NCI-H2107 treated with DMSO at 0.1 percent for 48 hours (cell line): Measurements from ENCODE around the gene DRC7.

ENCODE experiments used
- DNase-seq: peaks from one replicate; lab custom pipeline; 2025; ENCODE audit not compliant: unreplicated experiment; lab: John Stamatoyannopoulos, UW

The DRC7 gene

DNA sequence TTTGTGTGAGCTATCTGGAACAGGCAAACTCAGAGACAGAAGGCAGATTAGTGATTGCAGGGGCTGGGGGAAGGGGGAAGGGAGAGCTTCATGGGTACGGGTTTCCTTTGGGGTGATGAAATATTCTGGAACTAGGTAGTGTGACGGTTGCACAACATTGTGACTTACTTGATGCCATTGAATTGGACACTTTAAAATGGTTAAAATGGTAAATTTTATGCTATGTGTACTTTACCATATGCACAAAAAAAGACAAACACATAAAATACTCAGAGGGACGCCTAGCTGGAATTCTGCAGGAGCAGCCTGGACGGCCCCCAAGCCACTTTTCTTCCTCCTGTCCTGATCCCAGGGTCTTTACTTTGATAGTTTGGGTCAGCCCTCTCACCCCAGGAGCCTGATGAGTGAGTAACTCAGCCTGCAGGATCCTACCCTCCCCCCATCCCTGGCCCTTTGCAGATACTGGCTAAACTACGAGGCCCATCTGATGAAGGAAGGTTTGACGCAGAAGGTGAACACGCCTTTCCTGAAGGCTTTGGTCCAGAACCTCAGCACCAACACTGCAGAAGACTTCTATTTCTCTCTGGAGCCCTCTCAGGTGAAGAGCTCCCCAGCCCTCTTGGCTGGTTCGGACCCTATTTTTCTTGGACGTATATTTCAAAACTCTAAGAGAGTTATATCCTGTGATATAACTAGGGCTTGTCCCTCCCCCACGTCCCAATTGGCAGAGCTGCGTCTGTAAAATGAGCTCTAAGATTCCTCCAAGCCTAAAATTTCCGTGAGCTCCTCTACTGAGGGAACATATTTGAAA lies 18.7 kb upstream of the DRC7 start:
- DNase-seq: no peak

DNA sequence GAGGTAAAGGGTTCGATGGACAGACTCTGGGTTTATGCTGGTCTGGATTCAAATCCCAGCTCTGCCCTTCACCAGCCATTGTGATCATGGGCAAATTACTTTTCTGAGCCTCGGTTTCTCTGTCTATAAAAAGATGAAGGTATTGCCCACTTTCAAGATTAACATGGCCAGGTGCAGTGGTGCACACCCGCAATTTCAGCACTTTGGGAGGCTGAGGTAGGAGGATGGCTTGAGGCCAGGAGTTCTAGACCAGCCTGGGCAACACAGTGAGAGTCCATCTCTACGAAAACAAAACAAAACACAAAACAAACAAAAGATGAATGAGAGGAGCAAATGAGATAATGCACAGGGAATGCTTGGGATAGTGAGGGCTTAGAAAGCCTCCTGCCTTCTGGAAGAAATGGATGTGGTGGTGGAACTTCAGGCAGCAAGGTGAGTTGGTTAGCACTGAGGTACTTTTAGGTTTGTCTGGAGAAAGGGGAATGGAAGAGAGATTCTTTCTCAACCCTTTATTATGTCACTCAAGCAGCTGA lies 18.0 kb upstream of the DRC7 start:
- no peak for DNase-seq

DNA sequence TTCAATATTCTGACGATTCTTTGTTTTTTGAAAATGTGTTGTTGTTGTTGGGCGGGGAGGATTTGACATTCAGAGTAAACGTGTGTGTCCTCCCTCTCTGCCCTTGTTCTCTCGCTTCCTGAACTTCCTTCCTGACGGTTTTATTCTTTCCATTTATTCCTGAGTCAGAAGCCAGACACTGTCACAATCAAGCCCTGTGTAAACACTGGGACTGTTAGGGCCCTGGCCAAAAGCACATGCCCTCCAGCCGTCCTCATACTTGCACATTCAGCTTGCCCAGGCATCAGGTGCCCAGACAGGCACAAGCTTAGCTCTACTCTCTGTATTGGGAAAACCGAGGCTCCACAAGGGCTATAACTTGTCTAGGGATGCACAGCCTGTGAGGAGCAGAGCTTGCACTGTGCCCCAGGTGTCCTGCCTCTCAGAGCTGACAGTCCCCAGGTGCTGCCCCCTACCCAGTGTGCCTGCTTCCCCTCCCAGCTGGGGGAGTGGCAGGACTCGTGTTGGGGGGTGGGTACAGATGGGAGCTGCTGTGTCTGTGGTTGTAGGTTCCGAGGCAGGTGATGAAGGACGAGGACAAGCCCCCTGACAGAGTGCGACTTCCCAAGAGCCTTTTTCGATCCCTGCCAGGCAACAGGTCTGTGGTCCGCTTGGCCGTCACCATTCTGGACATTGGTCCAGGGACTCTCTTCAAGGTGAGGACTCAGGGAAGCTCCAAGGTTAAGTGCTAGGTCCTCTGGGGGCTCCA lies 16.8 kb upstream of the DRC7 start:
- no peak for DNase-seq

DNA sequence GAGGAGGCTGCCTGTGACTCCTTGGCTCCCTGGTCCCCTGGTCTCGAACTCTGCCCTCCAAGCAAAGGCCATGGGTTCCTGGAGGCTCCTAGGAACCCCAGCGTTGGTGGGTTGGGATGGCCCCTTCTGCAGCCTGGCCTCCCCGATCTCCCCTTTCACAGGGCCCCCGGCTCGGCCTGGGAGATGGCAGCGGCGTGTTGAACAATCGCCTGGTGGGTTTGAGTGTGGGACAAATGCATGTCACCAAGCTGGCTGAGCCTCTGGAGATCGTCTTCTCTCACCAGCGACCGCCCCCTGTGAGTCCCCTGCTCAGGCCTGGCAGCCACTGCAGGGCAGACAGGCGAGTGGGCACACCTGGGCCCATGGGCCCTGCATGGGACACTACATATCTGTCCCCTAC lies 15.6 kb upstream of the DRC7 start:
- no peak for DNase-seq

DNA sequence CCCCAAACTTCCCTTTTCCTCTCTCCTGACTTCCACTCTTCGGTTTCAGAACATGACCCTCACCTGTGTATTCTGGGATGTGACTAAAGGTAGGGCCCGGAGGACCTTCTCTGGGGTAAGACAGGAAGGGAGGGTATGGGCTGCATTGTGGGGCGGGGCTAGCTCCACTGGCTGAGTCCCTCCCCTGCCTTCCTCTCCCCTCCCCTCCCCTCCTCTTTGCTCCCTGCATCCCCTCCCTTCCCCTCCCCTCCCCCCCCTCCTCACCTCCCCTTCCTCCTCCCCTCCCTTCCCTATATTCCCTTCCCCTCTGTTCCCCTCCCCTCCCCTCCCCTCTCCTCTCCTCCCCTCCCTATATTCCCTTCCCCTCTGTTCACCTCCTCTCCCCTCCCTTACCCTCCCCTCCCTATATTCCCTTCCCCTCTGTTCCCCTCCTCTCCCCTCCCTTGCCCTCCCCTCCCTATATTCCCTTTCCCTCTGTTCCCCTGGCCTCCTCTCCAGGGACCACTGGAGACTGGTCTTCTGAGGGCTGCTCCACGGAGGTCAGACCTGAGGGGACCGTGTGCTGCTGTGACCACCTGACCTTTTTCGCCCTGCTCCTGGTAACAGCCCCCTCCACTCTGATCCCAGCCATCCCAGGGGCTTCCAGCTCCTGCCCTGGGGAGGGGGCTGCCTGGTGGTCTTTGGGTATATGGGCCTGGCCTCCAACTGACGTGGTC lies 14.7 kb upstream of the DRC7 start:
- DNase-seq: no peak

- DNase-seq: no peak
Observed at GRCh38 chr16:57680842-57681375, 13.7 kb upstream of the DRC7 start.

- DNase-seq: no peak
Observed at GRCh38 chr16:57681950-57682728, 12.5 kb upstream of the DRC7 start.

DNA sequence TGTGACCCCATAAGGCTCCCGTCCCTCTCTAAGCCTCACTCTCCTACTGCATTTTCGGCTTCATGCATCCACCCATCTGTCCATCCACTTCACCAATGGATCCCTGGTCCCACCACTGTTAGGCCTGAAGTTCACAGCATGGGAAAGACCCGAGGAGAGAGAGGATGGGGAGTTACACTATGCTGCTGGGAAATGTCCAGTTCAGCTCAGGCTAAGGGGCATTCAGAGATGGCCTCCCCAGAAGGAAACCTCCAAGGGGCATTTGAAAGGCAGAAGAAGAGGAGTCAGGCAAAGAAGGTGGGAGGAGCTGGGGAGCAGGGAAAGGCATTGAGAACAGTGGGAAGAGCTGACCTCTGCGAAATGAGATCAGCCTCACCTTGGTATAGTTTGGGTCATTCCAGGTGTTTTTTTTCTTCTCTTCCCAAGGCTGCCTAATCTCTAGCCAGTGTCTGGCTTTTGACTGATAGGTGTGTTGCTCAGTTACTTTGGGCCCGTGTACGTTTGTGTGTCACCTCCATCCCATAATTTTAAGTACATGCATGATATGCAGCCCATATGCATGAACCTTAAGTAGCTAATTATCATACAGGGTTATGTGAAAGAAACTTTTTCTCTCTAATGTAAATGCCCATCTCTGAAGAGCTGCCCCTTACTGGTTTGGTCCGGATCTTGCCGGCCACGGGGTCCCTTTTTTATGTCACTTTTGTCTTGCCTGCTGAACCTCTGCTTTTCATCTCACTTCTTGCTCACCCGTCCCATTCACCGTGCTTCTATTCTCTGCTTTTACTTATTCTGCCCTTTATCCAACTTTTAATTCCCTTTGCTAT lies 11.6 kb upstream of the DRC7 start:
- no peak for DNase-seq

DNA sequence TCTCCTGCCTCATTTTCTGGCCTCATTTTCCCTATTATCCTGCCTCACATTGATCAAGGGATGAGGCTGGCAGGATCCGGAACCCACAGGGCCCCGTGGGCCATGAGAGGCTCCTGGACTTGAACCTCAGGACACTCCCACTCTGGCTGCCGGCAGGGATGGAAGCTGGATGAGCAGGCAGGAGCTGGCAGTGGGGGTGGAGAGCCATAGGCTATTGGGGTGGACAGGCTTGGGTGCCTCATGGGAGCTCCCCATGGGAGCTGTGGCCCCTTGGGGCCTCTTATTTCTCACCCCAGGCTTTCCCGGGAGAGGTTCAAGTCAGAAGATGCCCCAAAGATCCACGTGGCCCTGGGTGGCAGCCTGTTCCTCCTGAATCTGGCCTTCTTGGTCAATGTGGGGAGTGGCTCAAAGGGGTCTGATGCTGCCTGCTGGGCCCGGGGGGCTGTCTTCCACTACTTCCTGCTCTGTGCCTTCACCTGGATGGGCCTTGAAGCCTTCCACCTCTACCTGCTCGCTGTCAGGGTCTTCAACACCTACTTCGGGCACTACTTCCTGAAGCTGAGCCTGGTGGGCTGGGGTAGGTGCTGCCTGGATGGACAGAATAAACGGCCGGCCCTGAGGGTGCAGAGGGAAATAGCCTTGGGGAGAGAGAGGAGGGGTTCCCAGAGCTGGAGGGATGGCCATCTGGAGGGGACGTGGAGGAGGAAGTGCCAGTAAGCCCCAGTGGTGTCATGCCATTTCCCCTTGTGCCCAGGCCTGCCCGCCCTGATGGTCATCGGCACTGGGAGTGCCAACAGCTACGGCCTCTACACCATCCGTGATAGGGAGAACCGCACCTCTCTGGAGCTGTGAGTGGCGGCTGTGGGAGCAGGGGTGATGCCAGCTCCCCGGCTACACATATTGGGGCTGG lies 10.7 kb upstream of the DRC7 start:
- DNase-seq: no peak

- DNase-seq: no peak
Observed at GRCh38 chr16:57684626-57685358, 9.8 kb upstream of the DRC7 start.

- DNase-seq: no peak
Observed at GRCh38 chr16:57685633-57686032, 9.0 kb upstream of the DRC7 start.

- no peak for DNase-seq
Observed at GRCh38 chr16:57686577-57686976, 8.0 kb upstream of the DRC7 start.

GRCh38 chr16:57687363-57687929 lies 7.2 kb upstream of the DRC7 start:
- no peak for DNase-seq

- no peak for DNase-seq
Observed at GRCh38 chr16:57688487-57688986, 6.1 kb upstream of the DRC7 start.

GRCh38 chr16:57688987-57689761 lies 5.4 kb upstream of the DRC7 start:
- no peak for DNase-seq

DNA sequence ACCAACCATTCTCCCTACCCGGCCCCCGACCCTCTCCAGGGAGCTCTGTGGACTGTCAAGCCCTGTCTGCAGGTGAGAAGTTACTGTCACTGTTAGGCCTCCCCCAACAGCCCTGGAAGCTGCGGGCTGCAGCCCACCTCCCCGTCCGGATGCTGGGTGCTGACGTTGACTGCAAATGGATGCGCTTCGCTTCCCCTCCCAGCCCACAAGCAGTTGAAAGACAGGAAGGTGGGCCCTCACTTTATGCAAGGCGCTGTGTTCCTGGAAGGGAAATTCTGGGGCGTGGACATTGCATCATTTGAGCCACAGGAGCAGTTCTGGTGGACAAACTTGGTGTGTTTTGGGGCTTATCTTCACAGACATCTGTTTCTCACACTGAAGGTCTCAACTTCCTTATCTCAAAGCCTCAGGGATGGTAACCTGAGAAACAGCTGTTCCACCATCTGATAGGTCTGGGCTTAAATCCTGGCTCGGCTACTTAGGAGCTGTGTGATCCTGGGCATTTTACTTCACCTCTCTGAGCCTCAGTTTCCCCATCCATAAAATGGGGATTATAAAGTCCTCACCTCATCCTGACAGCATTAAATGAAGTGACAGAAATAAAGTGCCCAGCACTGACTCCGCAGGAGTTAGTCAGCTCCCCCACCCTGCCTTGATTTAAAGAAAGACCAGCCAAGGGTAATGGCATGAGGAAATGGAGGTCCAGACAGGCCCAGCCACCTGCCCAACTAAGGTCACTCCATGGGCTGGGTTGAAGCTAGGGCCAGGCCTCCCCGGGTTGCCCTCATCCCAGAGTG lies 4.6 kb upstream of the DRC7 start:
- DNase-seq: no peak
